SHP77 (cell line): Measurements from ENCODE around the gene PCOLCE2.
"Not testable (repeated sequence)": the region's sequence is repeated elsewhere in the genome, so short reads cannot be mapped to it uniquely, and the experiment has no call there.

Experiments
- DNase-seq, 2 experiments: peaks; one replicate each; lab custom pipeline; 2025; lab: John Stamatoyannopoulos, UW

PCOLCE2 gene

DNA sequence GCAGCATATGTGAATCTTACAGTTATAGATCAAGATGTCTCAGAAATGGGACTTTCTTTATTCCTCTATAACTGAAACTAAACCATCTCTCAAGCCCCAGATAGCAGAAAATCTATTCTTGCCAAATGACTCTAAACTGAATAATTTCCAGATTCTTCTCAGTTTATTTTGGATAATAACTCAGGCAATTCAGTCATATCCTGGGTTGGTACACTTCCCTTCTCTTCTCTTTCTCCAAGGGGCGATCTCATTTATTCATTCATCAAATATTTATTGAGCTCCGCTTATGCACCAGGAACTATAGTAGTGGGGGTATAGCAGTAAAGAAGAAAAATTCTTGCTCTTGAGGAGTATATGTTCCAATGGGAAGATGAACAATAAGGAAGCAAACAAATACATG lies 13.5 kb upstream of the PCOLCE2 start:
- no peak for DNase-seq

- DNase-seq: no peak
These were observed 9.7 kb upstream of the PCOLCE2 start for GRCh38 chr3:142898346-142899213.

DNA sequence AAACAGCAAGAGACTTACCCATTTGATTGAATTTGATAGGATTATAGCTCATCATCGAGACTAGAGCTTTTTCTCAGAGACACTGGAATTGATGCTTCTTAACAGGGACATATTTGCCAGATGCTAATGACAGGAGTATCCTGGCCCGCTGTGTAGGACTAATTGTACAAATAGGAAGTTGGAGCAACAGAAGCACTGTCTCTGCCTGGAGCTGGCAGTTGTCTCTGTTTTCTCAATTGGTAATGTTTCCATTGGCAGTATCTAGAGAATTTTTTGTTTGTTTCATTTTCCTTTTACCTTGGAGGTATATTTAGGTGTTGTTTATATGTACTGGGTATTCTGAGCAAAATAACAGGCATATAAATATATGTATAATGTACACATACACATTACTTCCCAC lies 8.9 kb upstream of the PCOLCE2 start:
- DNase-seq: no peak

DNA sequence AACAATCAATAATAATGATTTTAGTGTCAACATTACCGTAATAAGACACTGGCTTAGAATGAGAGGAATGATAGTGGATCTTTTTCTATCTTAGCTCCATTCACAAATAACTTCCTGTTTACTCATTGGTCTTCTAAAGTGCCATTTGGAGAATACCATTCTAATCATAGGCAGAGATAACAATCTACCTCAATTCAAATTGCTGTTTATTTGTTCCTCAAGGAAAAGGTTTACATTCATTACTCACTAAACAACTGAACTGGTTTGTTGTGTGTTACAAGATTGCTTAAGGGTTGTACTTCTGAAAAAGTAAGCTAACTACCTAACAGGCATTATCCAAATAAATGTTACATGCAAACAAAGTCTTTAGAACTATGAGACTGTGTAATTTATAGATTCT lies 8.1 kb upstream of the PCOLCE2 start:
- DNase-seq: no peak

GRCh38 chr3:142896201-142896755 lies 7.4 kb upstream of the PCOLCE2 start:
- no peak for DNase-seq

- DNase-seq: no peak
These were observed 5.6 kb upstream of the PCOLCE2 start for GRCh38 chr3:142894493-142894892.

DNA sequence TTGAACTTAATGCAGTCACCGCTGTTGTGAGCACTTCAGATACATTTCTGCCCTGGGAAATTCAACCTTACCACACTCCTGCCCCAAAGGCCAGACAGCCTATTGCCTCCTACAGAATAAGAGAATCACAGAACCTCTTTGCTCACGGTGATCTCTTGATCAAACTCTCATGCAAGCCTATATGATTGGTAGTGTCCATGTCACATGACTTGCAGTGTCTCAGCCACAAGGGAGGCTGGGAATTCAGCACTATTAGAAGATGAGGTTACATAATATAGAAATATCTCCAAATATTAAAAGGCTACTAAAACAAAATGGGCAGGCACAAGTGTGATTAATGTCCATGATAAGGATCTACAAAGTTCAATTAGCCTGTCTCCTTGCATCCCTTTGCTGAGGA lies 3.8 kb upstream of the PCOLCE2 start:
- no peak for DNase-seq

- no peak for DNase-seq
These were observed 1.7 kb upstream of the PCOLCE2 start for GRCh38 chr3:142890592-142890991.

- no peak for DNase-seq
These were observed 530 bp upstream of the PCOLCE2 start for GRCh38 chr3:142889212-142890014.

- no peak for DNase-seq
These were observed 793 bp downstream of the PCOLCE2 start for GRCh38 chr3:142888099-142888480.

DNA sequence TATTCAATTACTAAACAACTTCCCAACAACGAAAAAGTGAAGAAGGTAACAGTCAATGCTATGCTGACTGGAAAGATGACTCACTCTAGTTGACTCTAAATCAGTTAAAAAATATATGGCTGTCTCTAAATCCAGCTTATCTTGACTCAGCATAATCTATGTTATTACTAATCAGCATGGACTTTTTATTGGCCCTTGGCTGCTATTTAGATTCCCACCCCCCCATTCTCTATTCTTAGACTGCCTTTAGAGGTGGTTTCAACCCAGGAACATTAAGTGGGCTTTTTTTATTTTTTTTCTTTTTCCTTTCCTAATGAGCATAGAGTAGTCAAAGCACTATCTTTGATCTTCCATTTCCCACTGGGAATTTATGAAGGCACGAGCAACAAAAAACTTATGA lies 1.9 kb downstream of the PCOLCE2 start:
- no peak for DNase-seq

DNA sequence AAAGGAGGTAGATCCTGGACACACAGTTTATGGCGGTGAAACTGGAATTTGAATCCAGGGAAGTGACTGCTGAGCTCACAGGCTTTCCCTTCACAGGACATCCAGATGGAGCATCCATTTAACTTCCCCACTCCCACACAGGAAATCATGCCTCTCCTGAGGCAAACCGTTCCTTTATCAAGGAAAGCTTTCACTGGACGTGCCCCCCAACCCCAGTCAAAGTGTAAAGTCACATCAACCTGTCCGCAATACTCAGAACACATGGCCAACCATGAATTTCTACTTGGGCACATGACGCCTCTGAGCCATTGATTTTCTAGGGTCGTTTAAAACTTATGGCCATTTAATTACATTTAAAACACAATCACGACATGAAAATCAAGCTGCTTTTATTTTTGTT lies 2.9 kb downstream of the PCOLCE2 start:
- DNase-seq: no peak

DNA sequence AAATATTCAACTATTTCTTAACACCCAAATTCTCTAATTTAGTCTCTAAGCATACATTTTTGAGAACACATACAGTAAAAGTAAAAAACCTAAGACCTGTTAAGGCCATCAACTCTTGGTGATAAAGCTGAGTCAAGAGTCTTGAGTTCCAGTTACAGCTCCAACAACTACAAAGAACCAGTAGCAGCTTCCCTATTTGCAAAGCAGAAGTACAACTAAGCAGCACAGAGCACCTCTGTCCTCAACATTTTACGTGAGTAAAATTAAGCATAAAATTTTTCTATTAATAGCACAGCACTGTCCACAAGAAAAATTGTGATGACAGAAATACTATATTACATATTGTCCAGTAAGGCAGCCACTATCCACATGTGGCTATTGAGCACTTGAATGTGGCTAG lies 4.4 kb downstream of the PCOLCE2 start:
- no peak for DNase-seq

- DNase-seq: not testable (repeated sequence)
These were observed 5.3 kb downstream of the PCOLCE2 start for GRCh38 chr3:142883534-142883933.

DNA sequence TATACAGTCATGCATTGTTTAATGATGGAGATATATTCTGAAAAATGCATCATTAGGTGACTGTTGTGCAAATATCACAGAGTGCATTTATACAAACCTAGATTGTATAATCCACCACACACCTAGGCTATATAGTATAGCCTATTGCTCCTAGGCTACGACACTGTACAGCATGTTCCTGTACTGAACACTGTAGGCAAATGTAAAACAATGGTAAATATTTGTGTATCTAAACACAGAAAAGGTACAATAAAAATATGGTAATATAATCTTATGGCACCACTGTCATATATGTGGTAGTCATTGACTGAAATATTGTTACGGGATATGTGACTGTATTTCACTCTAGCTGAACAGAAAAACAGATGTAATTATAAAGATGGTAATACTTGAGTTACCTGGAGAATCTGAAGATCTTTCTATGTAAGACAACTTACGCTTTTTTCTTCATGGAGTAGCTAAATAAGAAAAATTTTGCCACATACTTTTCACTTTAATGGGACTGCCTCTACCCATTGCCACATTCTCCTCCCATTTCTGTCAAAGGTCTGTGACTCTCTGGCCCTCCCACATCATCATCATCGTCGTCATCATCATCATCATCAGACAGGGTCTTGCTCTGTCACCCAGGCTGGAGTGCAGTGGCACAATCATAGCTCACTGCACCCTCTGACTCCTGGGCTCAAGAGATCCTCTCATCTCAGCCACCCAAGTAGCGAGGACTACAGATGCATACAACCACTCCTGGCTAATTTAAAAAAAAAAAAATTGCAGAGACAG lies 7.2 kb downstream of the PCOLCE2 start:
- no peak for DNase-seq

GRCh38 chr3:142878649-142879300 lies 10.1 kb downstream of the PCOLCE2 start:
- no peak for DNase-seq

- no peak for DNase-seq
These were observed 12.5 kb downstream of the PCOLCE2 start for GRCh38 chr3:142876417-142876816.

- no peak for DNase-seq
These were observed 13.2 kb downstream of the PCOLCE2 start for GRCh38 chr3:142875583-142876207.

- DNase-seq: no peak
These were observed 13.8 kb downstream of the PCOLCE2 start for GRCh38 chr3:142875099-142875498.

- DNase-seq: not testable (repeated sequence)
These were observed 20.5 kb downstream of the PCOLCE2 start for GRCh38 chr3:142868382-142868781.
